AG20443 (cell line): ENCODE measurements around the gene NKAIN1.
A peak's percentile ranks its signal among the peaks of the same experiment; 100 is the strongest.
"Not testable (repeated sequence)": the region's sequence is repeated elsewhere in the genome, so short reads cannot be mapped to it uniquely, and the experiment has no call there.

Source experiments
- DNase-seq: peaks from one replicate; pipeline ENCODE4 v3.0.0; 2012; ENCODE audit warnings: low spot score, mixed read lengths

Gene NKAIN1

GRCh38 chr1:31195267-31195666 lies 44.4 kb downstream of the NKAIN1 start:
- not testable (repeated sequence) for DNase-seq

- DNase-seq = no peak
These were observed 46.0 kb downstream of the NKAIN1 start for GRCh38 chr1:31193729-31194128.

GRCh38 chr1:31191281-31191680 lies 48.4 kb downstream of the NKAIN1 start:
- DNase-seq = no peak

GRCh38 chr1:31189696-31190674 lies 49.7 kb downstream of the NKAIN1 start:
- DNase-seq = no peak

GRCh38 chr1:31183927-31184554 lies 55.6 kb downstream of the NKAIN1 start:
- DNase-seq = peak; percentile 51

- DNase-seq = no peak
These were observed 56.6 kb downstream of the NKAIN1 start for GRCh38 chr1:31183126-31183525.

- peak; percentile 85 for DNase-seq
These were observed 57.3 kb downstream of the NKAIN1 start for GRCh38 chr1:31182352-31182751.

GRCh38 chr1:31181515-31182343 lies 58.0 kb downstream of the NKAIN1 start:
- DNase-seq = peak; percentile 81

GRCh38 chr1:31180338-31180737 lies 59.3 kb downstream of the NKAIN1 start:
- no peak for DNase-seq

- DNase-seq = not testable (repeated sequence)
These were observed 63.4 kb downstream of the NKAIN1 start for GRCh38 chr1:31176291-31176690.

GRCh38 chr1:31170486-31170735 lies 69.3 kb downstream of the NKAIN1 start:
- DNase-seq = no peak

- no peak for DNase-seq
These were observed 73.2 kb downstream of the NKAIN1 start for GRCh38 chr1:31166462-31166861.

- DNase-seq = no peak
These were observed 75.4 kb downstream of the NKAIN1 start for GRCh38 chr1:31164291-31164690.

- DNase-seq = no peak
These were observed 75.8 kb downstream of the NKAIN1 start for GRCh38 chr1:31163866-31164265.

GRCh38 chr1:31161571-31161970 lies 78.1 kb downstream of the NKAIN1 start:
- no peak for DNase-seq

- DNase-seq = no peak
These were observed 79.6 kb downstream of the NKAIN1 start for GRCh38 chr1:31159869-31160611.

GRCh38 chr1:31159323-31159722 lies 80.4 kb downstream of the NKAIN1 start:
- no peak for DNase-seq

- DNase-seq = peak; percentile 88
These were observed 84.4 kb downstream of the NKAIN1 start for GRCh38 chr1:31155216-31155806.

GRCh38 chr1:31154632-31155215 lies 85.0 kb downstream of the NKAIN1 start:
- DNase-seq = peak; percentile 97

GRCh38 chr1:31154000-31154631 lies 85.6 kb downstream of the NKAIN1 start:
- no peak for DNase-seq

- DNase-seq = no peak
These were observed 86.3 kb downstream of the NKAIN1 start for GRCh38 chr1:31153423-31153822.
